ENCODE data around the gene ABCC11.

Gene ABCC11

DNA sequence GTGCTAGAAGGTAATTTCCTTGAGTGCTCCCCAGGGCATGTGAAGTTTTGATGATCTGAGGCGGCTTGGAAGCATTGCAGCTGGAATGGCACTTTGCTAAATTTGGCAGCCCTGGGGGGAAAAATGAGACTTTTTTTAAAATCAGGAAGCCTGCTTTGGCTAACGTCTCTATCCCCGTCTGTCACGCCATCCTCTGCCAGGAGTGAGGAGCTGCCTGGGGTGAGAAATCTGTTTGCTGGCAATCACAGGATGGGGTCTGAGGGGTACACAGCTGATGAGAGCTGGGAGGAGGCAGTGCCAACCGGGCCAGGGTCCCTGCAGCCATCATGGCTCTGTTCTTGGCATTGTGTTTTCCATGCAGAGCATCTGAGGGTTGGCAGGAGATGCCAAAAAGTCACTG is 93.6 kb downstream of the ABCC11 start:
- no peak overlapping the region for H3K9ac ChIP-seq (ENCODE audit: low read length)

DNA sequence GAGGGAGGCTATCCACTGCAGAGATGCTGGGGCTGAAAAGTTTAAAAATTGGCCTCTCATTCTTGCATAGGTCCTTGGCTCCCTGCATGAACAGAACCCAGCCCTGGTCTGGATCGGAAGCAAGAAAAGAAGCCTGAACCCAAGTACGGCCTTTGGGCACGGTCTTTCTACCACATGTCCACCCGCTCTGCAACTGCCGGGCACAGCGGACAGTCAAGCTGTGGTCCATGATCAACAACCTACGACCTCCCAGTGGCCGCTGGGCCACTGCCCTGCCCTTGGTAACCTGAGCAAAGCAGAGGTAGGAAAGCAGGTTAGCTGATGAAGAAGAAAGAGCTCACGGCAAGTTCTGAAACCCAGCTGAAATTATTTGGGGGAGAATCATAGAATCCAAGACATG is 95.1 kb downstream of the ABCC11 start:
- H3K9me2 ChIP-seq (replicated peaks; ENCODE audit: insufficient read depth, low read length), result no peaks in the 10 kb centered on the region
- H3F3A ChIP-seq (ENCODE audit: insufficient read depth), result no peaks in the 10 kb centered on the region
- no peak overlapping the region for H3K4me2 ChIP-seq (ENCODE audit: low read depth, low read length, poor library complexity, severe bottlenecking)
- no peak overlapping the region for H3K27ac ChIP-seq (ENCODE audit: low read depth, low read length)
- no peaks in the 10 kb centered on the region for H4K20me1 ChIP-seq (ENCODE audit: low read depth, low read length)
- H3K27me3 ChIP-seq (ENCODE audit: low read length), result no peaks in the 10 kb centered on the region
- H3K79me2 ChIP-seq (ENCODE audit: insufficient read depth, low read length), result no peaks in the 10 kb centered on the region
- H3K36me3 ChIP-seq (ENCODE audit: low read length), result no peaks in the 10 kb centered on the region
- TF ChIP-seq, protein P1, sequence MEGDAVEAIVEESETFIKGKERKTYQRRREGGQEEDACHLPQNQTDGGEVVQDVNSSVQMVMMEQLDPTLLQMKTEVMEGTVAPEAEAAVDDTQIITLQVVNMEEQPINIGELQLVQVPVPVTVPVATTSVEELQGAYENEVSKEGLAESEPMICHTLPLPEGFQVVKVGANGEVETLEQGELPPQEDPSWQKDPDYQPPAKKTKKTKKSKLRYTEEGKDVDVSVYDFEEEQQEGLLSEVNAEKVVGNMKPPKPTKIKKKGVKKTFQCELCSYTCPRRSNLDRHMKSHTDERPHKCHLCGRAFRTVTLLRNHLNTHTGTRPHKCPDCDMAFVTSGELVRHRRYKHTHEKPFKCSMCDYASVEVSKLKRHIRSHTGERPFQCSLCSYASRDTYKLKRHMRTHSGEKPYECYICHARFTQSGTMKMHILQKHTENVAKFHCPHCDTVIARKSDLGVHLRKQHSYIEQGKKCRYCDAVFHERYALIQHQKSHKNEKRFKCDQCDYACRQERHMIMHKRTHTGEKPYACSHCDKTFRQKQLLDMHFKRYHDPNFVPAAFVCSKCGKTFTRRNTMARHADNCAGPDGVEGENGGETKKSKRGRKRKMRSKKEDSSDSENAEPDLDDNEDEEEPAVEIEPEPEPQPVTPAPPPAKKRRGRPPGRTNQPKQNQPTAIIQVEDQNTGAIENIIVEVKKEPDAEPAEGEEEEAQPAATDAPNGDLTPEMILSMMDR (IDR thresholded peaks at IDR 0.05; ENCODE audit: insufficient read depth, low read length, poor library complexity, severe bottlenecking), result no peak
- TF ChIP-seq EZH2phosphoT487 (conservative IDR thresholded peaks at IDR 0.05; ENCODE audit: low read length), result no peak
- no peak overlapping the region for H3K4me3 ChIP-seq (ENCODE audit: insufficient read depth, low read length, poor library complexity, severe bottlenecking)
- no peak overlapping the region for H3K9ac ChIP-seq (ENCODE audit: low read length)
- H2AFZ ChIP-seq (ENCODE audit: low read depth, low read length, severe bottlenecking), result no peak overlapping the region
- H3K9me3 ChIP-seq (ENCODE audit: insufficient read depth, low read length), result no peaks in the 10 kb centered on the region

More for the DNA sequence above, 93.6 kb downstream of the ABCC11 start:
- no peak overlapping the region for H3K27ac ChIP-seq (ENCODE audit: low read depth, low read length)
- H3K36me3 ChIP-seq (ENCODE audit: low read length), result no peaks in the 10 kb centered on the region
- H4K20me1 ChIP-seq (ENCODE audit: low read depth, low read length), result no peaks in the 10 kb centered on the region
- no peak overlapping the region for H3K4me3 ChIP-seq (ENCODE audit: insufficient read depth, low read length, poor library complexity, severe bottlenecking)
- H3K79me2 ChIP-seq (ENCODE audit: insufficient read depth, low read length), result no peaks in the 10 kb centered on the region
- H3K4me2 ChIP-seq (ENCODE audit: low read depth, low read length, poor library complexity, severe bottlenecking), result no peak overlapping the region
- H3K9me2 ChIP-seq (replicated peaks; ENCODE audit: insufficient read depth, low read length), result no peaks in the 10 kb centered on the region
- no peaks in the 10 kb centered on the region for H3F3A ChIP-seq (ENCODE audit: insufficient read depth)
- H3K27me3 ChIP-seq (ENCODE audit: low read length), result no peaks in the 10 kb centered on the region
- TF ChIP-seq EZH2phosphoT487 (conservative IDR thresholded peaks at IDR 0.05; ENCODE audit: low read length), result no peak
- TF ChIP-seq, protein P1 (IDR thresholded peaks at IDR 0.05; ENCODE audit: insufficient read depth, low read length, poor library complexity, severe bottlenecking), result no peak
- no peaks in the 10 kb centered on the region for H3K9me3 ChIP-seq (ENCODE audit: insufficient read depth, low read length)
- H2AFZ ChIP-seq (ENCODE audit: low read depth, low read length, severe bottlenecking), result no peak overlapping the region

DNA sequence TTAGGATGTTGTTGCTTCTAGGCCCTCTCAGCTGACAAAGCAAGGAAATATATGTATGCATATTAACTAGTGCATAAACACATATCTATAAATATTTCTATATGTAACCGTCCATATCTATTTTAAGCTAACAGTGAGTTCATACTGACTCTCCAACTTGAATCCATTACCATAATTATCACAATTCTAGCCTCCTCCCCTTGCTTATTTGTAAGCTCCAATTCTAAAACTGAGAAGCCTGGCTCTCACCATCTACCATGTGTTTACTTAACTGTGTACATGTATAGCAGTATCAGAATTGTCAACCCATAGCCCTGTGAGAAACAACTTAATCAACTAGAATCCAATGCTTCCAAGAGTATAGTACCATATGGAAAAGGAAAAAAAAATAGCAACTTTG is 96.6 kb downstream of the ABCC11 start:
- H3K27me3 ChIP-seq (ENCODE audit: low read length), result no peaks in the 10 kb centered on the region

More for the DNA sequence above, 96.6 kb downstream of the ABCC11 start:
- H3K9ac ChIP-seq (ENCODE audit: low read length), result no peak overlapping the region
- H3K4me2 ChIP-seq (ENCODE audit: low read depth, low read length, poor library complexity, severe bottlenecking), result no peak overlapping the region
- TF ChIP-seq, protein P1 (IDR thresholded peaks at IDR 0.05; ENCODE audit: insufficient read depth, low read length, poor library complexity, severe bottlenecking), result no peak
- no peak for TF ChIP-seq EZH2phosphoT487 (conservative IDR thresholded peaks at IDR 0.05; ENCODE audit: low read length)
- H3F3A ChIP-seq (ENCODE audit: insufficient read depth), result no peaks in the 10 kb centered on the region
- H3K9me2 ChIP-seq (replicated peaks; ENCODE audit: insufficient read depth, low read length), result no peaks in the 10 kb centered on the region
- H3K79me2 ChIP-seq (ENCODE audit: insufficient read depth, low read length), result no peaks in the 10 kb centered on the region
- no peak overlapping the region for H3K27ac ChIP-seq (ENCODE audit: low read depth, low read length)
- no peak overlapping the region for H2AFZ ChIP-seq (ENCODE audit: low read depth, low read length, severe bottlenecking)
- no peaks in the 10 kb centered on the region for H4K20me1 ChIP-seq (ENCODE audit: low read depth, low read length)
- H3K36me3 ChIP-seq (ENCODE audit: low read length), result no peaks in the 10 kb centered on the region
- no peaks in the 10 kb centered on the region for H3K9me3 ChIP-seq (ENCODE audit: insufficient read depth, low read length)
- H3K4me3 ChIP-seq (ENCODE audit: insufficient read depth, low read length, poor library complexity, severe bottlenecking), result no peak overlapping the region

Data from SU-DHL-6 (cell line).